K562 (cell line): ENCODE results near the gene MAP4K4.

Experiments used
- CTCF ChIP-seq, 3 experiments: IDR thresholded peaks in 2 of 3; conservative IDR thresholded peaks in 1 of 3; 2 replicates each; pipeline ENCODE4 v1.5.1; 2011 to 2012; ENCODE audit warnings: low read length in 3 of 3, mild to moderate bottlenecking in 3 of 3, control low read depth in 2 of 3, improper control_type of control experiment in 1 of 3, inconsistent platforms in 1 of 3, low read depth in 1 of 3, mixed read lengths in 1 of 3, moderate library complexity in 1 of 3; ENCODE audit not compliant: insufficient read depth in 2 of 3
- TAL1 ChIP-seq: fragments of 450-650 bp; IDR thresholded peaks from 2 replicates; pipeline ENCODE4 v1.6.1; 2016; ENCODE audit warnings: mild to moderate bottlenecking

GRCh38 chr2:101658387-101658786 is 39.1 kb upstream of the MAP4K4 start:
- no peak for TF ChIP-seq CTCF (IDR thresholded peaks at IDR 0.05 in 2 of 3, conservative IDR thresholded peaks at IDR 0.05 in 1 of 3; ENCODE audit: insufficient read depth in 2 of 3, low read depth in 1 of 3, low read length in 3 of 3)
- TF ChIP-seq TAL1, result no peak
